ENCODE data around the gene KHDC1.
A peak's percentile ranks its signal among the peaks of the same experiment; 100 is the strongest.
"Not testable (repeated sequence)": the region's sequence is repeated elsewhere in the genome, so short reads cannot be mapped to it uniquely, and the experiment has no call there.

Gene KHDC1

DNA sequence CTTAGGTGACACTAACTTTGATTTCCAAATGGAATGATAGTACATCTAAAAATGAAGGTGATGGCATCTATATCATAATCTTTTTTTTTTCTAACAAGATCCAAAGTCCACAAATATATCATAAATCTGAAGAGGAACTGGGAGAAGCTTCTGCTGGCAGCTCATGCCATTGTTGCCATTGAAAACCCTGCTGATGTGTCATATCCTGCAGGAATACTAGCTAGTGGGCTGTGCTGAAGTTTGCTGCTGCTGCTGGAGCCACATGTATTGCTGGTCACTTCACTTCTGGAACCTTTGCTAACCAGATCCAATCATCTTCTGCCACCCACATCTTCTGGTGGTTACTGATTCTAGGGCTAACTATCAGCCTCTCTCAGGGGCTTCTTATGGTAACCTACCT, 27.4 kb upstream of the KHDC1 start:
- H3K36me3 ChIP-seq (ENCODE audit: control insufficient read depth, insufficient read depth, low read length) = no peaks in the 10 kb centered on the region
- TF ChIP-seq, protein P1, sequence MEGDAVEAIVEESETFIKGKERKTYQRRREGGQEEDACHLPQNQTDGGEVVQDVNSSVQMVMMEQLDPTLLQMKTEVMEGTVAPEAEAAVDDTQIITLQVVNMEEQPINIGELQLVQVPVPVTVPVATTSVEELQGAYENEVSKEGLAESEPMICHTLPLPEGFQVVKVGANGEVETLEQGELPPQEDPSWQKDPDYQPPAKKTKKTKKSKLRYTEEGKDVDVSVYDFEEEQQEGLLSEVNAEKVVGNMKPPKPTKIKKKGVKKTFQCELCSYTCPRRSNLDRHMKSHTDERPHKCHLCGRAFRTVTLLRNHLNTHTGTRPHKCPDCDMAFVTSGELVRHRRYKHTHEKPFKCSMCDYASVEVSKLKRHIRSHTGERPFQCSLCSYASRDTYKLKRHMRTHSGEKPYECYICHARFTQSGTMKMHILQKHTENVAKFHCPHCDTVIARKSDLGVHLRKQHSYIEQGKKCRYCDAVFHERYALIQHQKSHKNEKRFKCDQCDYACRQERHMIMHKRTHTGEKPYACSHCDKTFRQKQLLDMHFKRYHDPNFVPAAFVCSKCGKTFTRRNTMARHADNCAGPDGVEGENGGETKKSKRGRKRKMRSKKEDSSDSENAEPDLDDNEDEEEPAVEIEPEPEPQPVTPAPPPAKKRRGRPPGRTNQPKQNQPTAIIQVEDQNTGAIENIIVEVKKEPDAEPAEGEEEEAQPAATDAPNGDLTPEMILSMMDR (IDR thresholded peaks at IDR 0.05) = no peak
- no peaks in the 10 kb centered on the region for H3K79me2 ChIP-seq
- H3K27me3 ChIP-seq (ENCODE audit: control insufficient read depth, insufficient read depth, low read length) = no peaks in the 10 kb centered on the region
- H3K4me1 ChIP-seq = no peaks in the 10 kb centered on the region
- H3K4me3 ChIP-seq (ENCODE audit: low read depth, low read length) = no peak overlapping the region
- no peaks in the 10 kb centered on the region for H3K9me3 ChIP-seq (ENCODE audit: control insufficient read depth, low read length)
- H2AFZ ChIP-seq = no peak overlapping the region
- H3K9ac ChIP-seq = no peak overlapping the region
- no peak overlapping the region for H3K27ac ChIP-seq
- H3K4me2 ChIP-seq (ENCODE audit: low read length) = no peak overlapping the region

DNA sequence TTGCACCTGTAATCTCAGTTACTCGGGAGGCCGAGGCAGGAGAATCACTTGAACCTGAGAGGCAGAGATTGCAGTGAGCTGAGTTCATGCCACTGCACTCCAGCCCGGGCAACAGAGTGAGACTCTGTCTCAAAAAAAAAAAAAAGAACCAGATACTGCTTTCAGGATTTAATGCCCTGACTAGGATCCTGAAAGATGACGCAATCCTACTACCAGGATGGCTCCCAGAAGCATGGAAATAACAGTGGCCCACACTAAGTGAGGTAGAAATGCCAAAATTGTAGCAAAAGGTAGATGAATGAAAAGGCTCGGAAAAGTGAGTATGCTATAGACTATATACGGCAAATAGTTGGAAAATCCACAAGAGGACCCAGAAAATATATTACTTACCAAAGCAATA, 23.8 kb upstream of the KHDC1 start:
- Histone ChIP-seq H3K27me3 (ENCODE audit: control insufficient read depth, insufficient read depth, low read length) (no peaks in the 10 kb centered on the region), H3K4me2 (ENCODE audit: low read length) (no peak overlapping the region), H3K4me1 (no peaks in the 10 kb centered on the region), H3K27ac (no peak overlapping the region), H3K9me3 (ENCODE audit: control insufficient read depth, low read length) (no peaks in the 10 kb centered on the region), H2AFZ (no peak overlapping the region), H3K36me3 (ENCODE audit: control insufficient read depth, insufficient read depth, low read length) (no peaks in the 10 kb centered on the region), H3K4me3 (ENCODE audit: low read depth, low read length) (no peak overlapping the region), H3K9ac (no peak overlapping the region), H3K79me2 (no peaks in the 10 kb centered on the region)
- TF ChIP-seq, protein P1 (IDR thresholded peaks at IDR 0.05) = no peak

DNA sequence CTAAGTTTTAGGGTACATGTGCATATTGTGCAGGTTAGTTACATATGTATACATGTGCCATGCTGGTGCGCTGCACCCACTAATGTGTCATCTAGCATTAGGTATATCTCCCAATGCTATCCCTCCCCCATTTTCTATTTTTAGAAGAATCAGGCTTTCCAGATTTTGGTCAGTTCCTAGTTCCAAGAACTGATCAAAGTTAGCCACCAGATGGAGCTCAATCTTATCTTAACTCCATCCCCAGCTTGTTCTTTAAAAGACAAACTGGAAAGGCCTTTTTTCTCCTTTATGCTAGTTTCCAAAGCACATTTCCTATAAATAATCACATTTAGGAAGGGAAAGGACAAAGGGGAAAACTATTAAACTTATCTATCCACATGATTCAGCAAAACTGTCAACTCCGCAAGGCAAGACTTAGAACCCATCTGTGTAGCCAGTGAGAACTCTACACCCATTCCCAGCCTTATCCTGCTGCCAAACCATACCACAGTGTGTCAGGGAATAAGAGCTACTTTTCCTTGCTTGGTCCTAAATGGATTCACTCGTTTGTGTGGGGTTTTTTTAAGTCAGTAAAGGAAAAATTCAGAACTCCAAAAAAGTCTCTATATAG, 22.8 kb upstream of the KHDC1 start:
- H3K4me2 ChIP-seq (ENCODE audit: low read length) = no peak overlapping the region
- no peak overlapping the region for H3K9ac ChIP-seq
- no peaks in the 10 kb centered on the region for H3K9me3 ChIP-seq (ENCODE audit: control insufficient read depth, low read length)
- H2AFZ ChIP-seq = no peak overlapping the region
- no peaks in the 10 kb centered on the region for H3K79me2 ChIP-seq
- H3K4me1 ChIP-seq = no peaks in the 10 kb centered on the region
- no peak overlapping the region for H3K4me3 ChIP-seq (ENCODE audit: low read depth, low read length)
- H3K27ac ChIP-seq = no peak overlapping the region
- TF ChIP-seq, protein P1 (IDR thresholded peaks at IDR 0.05) = peak; percentile 44
- H3K36me3 ChIP-seq (ENCODE audit: control insufficient read depth, insufficient read depth, low read length) = no peaks in the 10 kb centered on the region
- H3K27me3 ChIP-seq (ENCODE audit: control insufficient read depth, insufficient read depth, low read length) = no peaks in the 10 kb centered on the region

DNA sequence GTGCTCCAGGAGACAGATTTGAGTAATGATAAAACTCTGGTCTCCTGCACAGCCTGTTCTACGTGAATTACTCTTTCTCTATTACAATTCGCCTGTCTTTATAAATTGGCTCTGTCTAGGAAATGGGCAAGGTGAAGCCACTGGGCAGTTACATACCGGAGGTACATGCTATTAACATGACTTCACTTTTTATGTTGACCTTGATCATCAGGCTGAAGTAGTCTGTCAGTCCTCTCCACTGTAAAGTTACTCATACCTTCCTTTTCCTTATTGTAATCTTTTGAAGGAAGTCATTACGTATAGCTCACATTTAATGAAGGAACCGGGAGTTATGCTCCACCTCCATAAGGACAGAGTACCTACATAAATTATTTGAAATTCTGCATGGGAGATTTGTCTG, 19.9 kb upstream of the KHDC1 start:
- H2AFZ ChIP-seq = no peak overlapping the region
- H3K9ac ChIP-seq = no peak overlapping the region
- no peaks in the 10 kb centered on the region for H3K36me3 ChIP-seq (ENCODE audit: control insufficient read depth, insufficient read depth, low read length)
- no peaks in the 10 kb centered on the region for H3K79me2 ChIP-seq
- H3K4me1 ChIP-seq = no peaks in the 10 kb centered on the region
- H3K27ac ChIP-seq = no peak overlapping the region
- TF ChIP-seq, protein P1 (IDR thresholded peaks at IDR 0.05) = no peak
- H3K27me3 ChIP-seq (ENCODE audit: control insufficient read depth, insufficient read depth, low read length) = no peaks in the 10 kb centered on the region
- no peak overlapping the region for H3K4me2 ChIP-seq (ENCODE audit: low read length)
- no peak overlapping the region for H3K4me3 ChIP-seq (ENCODE audit: low read depth, low read length)
- H3K9me3 ChIP-seq (ENCODE audit: control insufficient read depth, low read length) = no peaks in the 10 kb centered on the region

DNA sequence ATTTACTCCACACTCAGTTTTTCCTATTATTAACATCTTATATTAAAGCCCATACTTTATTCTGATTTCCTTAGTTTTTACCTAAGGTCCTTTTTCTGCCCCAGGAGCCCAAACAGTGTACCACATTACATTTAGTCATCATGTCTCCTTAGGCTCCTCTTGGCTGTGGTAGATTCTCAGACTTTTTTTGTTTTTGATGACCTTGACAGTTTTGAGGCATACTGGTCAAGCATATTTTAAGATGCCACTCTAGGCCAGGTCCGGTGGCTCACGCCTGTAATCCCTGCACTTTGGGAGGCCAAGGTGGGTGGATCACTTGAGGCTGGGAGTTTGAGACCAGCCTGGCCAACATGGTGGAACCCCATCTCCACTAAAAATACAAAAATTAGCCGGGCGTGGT, 18.7 kb upstream of the KHDC1 start:
- H3K79me2 ChIP-seq; H3K36me3 ChIP-seq (ENCODE audit: control insufficient read depth, insufficient read depth, low read length); H3K4me1 ChIP-seq; H3K4me2 ChIP-seq (ENCODE audit: low read length); H2AFZ ChIP-seq; H3K9me3 ChIP-seq (ENCODE audit: control insufficient read depth, low read length); H3K4me3 ChIP-seq (ENCODE audit: low read depth, low read length); H3K27ac ChIP-seq; H3K9ac ChIP-seq; H3K27me3 ChIP-seq (ENCODE audit: control insufficient read depth, insufficient read depth, low read length): not testable (repeated sequence)

DNA sequence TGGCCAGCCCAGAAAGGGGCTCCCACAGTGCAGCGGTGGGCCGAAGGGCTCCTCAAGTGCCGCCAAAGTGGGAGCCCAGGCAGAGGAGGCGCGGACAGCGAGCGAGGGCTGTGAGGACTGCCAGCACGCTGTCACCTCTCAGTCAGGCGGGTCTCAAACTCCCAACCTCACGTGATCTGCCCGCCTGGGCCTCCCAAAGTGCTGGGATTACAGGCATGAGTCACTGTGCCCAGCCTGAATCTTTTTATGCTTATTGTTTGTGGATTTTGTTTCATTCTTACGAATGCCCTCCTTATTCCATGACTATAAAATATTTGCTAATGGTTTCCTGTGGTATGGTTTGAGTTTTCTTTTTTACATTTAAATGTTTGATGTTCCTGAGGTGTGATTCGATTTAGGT, 6.3 kb upstream of the KHDC1 start:
- H3K27me3 ChIP-seq (ENCODE audit: control insufficient read depth, insufficient read depth, low read length); H3K4me1 ChIP-seq; H3K27ac ChIP-seq; H3K9me3 ChIP-seq (ENCODE audit: control insufficient read depth, low read length); H3K4me3 ChIP-seq (ENCODE audit: low read depth, low read length); H3K9ac ChIP-seq; H2AFZ ChIP-seq; H3K79me2 ChIP-seq; H3K4me2 ChIP-seq (ENCODE audit: low read length); H3K36me3 ChIP-seq (ENCODE audit: control insufficient read depth, insufficient read depth, low read length): not testable (repeated sequence)

DNA sequence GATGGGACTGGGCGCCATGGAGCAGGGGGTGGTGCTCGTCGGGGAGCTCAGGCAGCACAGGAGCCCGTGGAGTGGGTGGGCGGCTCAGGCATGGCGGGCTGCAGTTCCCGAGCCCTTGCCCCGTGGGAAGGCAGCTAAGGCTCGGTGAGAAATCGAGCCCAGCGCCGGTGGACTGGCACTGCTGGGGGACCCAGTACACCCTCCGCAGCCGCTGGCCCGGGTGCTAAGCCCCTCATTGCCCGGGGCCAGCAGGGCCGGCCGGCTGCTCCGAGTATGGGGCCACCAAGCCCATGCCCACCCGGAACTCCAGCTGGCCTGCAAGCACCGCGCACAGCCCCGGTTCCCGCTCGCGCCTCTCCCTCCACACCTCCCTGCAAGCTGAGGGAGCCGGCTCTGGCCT, 5.9 kb upstream of the KHDC1 start:
- not testable (repeated sequence) for H3K27me3 ChIP-seq (ENCODE audit: control insufficient read depth, insufficient read depth, low read length); H3K79me2 ChIP-seq; H3K4me1 ChIP-seq; H3K9me3 ChIP-seq (ENCODE audit: control insufficient read depth, low read length); H3K4me2 ChIP-seq (ENCODE audit: low read length); H3K9ac ChIP-seq; H2AFZ ChIP-seq; H3K27ac ChIP-seq; H3K4me3 ChIP-seq (ENCODE audit: low read depth, low read length); H3K36me3 ChIP-seq (ENCODE audit: control insufficient read depth, insufficient read depth, low read length)

Measured in parathyroid adenoma (tissue), 2 donors.